ENCODE results near the gene LRG1. TPM values are rescaled to one million over a fixed set of nuclear protein-coding genes. Genes with fewer than 3 reads are reported as not detected.

Gene LRG1
- total and polyA plus RNA-seq, 9 of the 15 experiments (the other 6 are each of a cell fraction or from before 2014, with no cell fraction given) = 1.5 to 11.9 (median 8.7) TPM

DNA sequence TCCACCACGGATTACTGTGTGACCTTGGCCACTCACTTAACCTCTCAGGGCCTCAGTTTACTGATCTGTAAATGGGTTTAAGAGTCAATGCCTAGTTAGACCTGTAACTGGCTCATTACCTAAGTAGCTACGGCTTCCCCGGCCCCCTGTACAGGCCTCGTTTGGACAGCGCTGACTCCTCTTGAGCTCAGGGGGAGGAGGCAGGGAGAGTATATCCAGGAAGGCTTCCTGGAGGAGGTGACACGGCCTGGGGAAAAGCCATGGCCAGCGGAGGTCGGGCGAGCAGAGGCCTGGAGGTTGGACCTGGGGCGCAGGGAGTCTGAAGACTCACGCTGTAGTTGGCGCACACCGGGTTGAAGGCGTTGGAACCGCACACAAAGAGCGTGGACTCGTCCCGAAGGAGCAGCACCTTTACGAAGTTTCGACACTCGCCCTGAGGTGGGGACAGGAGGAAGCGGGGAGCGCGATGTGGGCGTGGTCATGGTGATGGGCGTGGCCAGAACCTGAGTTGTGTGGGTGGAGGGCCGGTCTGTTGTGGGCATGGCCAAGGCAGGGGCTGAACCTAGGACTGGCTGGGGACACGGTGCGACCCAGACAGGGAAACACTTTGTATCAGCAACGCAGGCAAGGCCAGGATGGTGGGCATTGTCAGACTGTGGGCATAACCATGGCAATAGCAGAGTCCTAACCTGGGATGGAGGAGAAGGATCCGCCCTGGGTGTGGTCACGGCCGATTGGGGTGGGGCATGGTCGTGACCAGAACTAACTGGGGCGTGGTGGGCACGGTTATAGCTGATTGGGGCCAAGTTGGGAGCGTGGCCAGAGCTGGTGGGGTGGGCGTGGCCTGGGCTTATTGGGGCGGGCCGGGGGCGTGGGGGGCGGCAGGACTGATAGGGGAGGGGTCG, 16.1 kb upstream of the LRG1 start (continued):
- TF ChIP-seq BRF2 (IDR thresholded peaks at IDR 0.05; ENCODE audit: borderline replicate concordance, insufficient read depth, insufficient read length) (no peak), E4F1 (CRISPR knock-in tag; IDR thresholded peaks at IDR 0.05; ENCODE audit: borderline replicate concordance) (no peak), TSHZ1 (CRISPR knock-in tag; IDR thresholded peaks at IDR 0.05) (no peak), NCOA2 (IDR thresholded peaks at IDR 0.05; ENCODE audit: partially characterized antibody in 2 of 2) (no peak), ZNF3 (CRISPR knock-in tag; IDR thresholded peaks at IDR 0.05) (no peak), BHLHE40 (IDR thresholded peaks at IDR 0.05; ENCODE audit: low read length) (0 out of 2 replicates have a peak, but pooled peaks have one; percentile 18), ZNF431 (CRISPR knock-in tag; IDR thresholded peaks at IDR 0.05) (0 out of 2 replicates have a peak, but pooled peaks have one; percentile 39), CTCFL (IDR thresholded peaks at IDR 0.05; ENCODE audit: borderline replicate concordance, insufficient read depth, low read depth, low read length, poor library complexity, severe bottlenecking) (no peak), RBM39 (optimal IDR thresholded peaks at IDR 0.05; ENCODE audit: low read depth, low read length) (peak; percentile 77), HCFC1 (IDR thresholded peaks at IDR 0.05; ENCODE audit: low read depth, low read length) (no peak), MTF1 (CRISPR knock-in tag; IDR thresholded peaks at IDR 0.05; ENCODE audit: borderline replicate concordance) (no peak), PPARD (CRISPR knock-in tag; IDR thresholded peaks at IDR 0.05) (no peak), C11orf30 (IDR thresholded peaks at IDR 0.05; ENCODE audit: low read depth) (no peak)
